ENCODE measurements around the gene NALF2. TPM values are rescaled to one million over a fixed set of nuclear protein-coding genes. Genes with fewer than 3 reads are reported as not detected.

Gene NALF2
- polyA plus RNA-seq, 3 donors: not detected

GRCh38 chrX:69543572-69543971 is 39.4 kb downstream of the NALF2 start:
- Histone ChIP-seq H2AFZ (ENCODE audit: insufficient read depth, low read depth, low read length, poor library complexity, severe bottlenecking) (no peak overlapping the region), H3K4me2 (replicated peaks; ENCODE audit: extremely low read depth, low read length, poor library complexity, severe bottlenecking) (no peak overlapping the region), H3K36me3 (replicated peaks in 1 of 2; ENCODE audit: control insufficient read depth in 1 of 2, insufficient read depth in 2 of 2, low read length in 2 of 2) (no peaks in the 10 kb centered on the region), H3K9me3 (replicated peaks in 1 of 2; ENCODE audit: control insufficient read depth in 1 of 2, insufficient read depth in 1 of 2, low read length in 2 of 2) (peaks cover 10 to 15% of the 10 kb centered on the region in 2 donors), H3K4me1 (ENCODE audit: control insufficient read depth in 1 of 2, insufficient read depth in 2 of 2, low read length in 2 of 2) (peaks cover 0 to 2% of the 10 kb centered on the region in 2 donors), H3K9ac (ENCODE audit: insufficient read depth, low read length, poor library complexity, severe bottlenecking) (no peak overlapping the region), H3K27ac (ENCODE audit: low read depth in 1 of 2, low read length in 2 of 2) (no peak overlapping the region), H4K20me1 (ENCODE audit: insufficient read depth, low read length) (no peaks in the 10 kb centered on the region), H3K27me3 (ENCODE audit: control insufficient read depth in 2 of 2, insufficient read depth in 2 of 2, low read length in 2 of 2) (no peaks in the 10 kb centered on the region), H3K4me3 (replicated peaks in 1 of 3; ENCODE audit: low read depth in 2 of 3, low read length in 3 of 3) (no peak overlapping the region), H3K79me2 (ENCODE audit: insufficient read depth, low read length) (no peaks in the 10 kb centered on the region)
- no peak for TF ChIP-seq CTCF (IDR thresholded peaks at IDR 0.05)
- Mint-ChIP-seq H3K4me3 (no peak overlapping the region), H3K9me3 (peaks cover 1 to 20% (median 11%) of the 10 kb centered on the region in 7 donors), H3K27me3 (ENCODE audit: low read depth in 3 of 3) (peaks cover 8 to 11% (median 8%) of the 10 kb centered on the region in 3 donors), H3K27ac (no peak overlapping the region), H3K36me3 (no peaks in the 10 kb centered on the region), H3K4me1 (peaks cover 12% of the 10 kb centered on the region)
- DNase-seq: no peak
- intact Hi-C loops (cut with micrococcal nuclease): no loop called here
- WGBS (ENCODE audit: insufficient coverage): 100% methylated on average over 1 of the region's 3 CpGs

- Histone ChIP-seq H4K20me1 (ENCODE audit: insufficient read depth, low read length) (no peaks in the 10 kb centered on the region), H3K4me1 (ENCODE audit: control insufficient read depth in 1 of 2, insufficient read depth in 2 of 2, low read length in 2 of 2) (no peaks in the 10 kb centered on the region), H2AFZ (ENCODE audit: insufficient read depth, low read depth, low read length, poor library complexity, severe bottlenecking) (no peak overlapping the region), H3K4me3 (replicated peaks in 1 of 3; ENCODE audit: low read depth in 2 of 3, low read length in 3 of 3) (no peak overlapping the region), H3K79me2 (ENCODE audit: insufficient read depth, low read length) (no peaks in the 10 kb centered on the region), H3K36me3 (replicated peaks in 1 of 2; ENCODE audit: control insufficient read depth in 1 of 2, insufficient read depth in 2 of 2, low read length in 2 of 2) (no peaks in the 10 kb centered on the region), H3K27me3 (ENCODE audit: control insufficient read depth in 2 of 2, insufficient read depth in 2 of 2, low read length in 2 of 2) (no peaks in the 10 kb centered on the region), H3K27ac (ENCODE audit: low read depth in 1 of 2, low read length in 2 of 2) (no peak overlapping the region), H3K9ac (ENCODE audit: insufficient read depth, low read length, poor library complexity, severe bottlenecking) (no peak overlapping the region), H3K4me2 (replicated peaks; ENCODE audit: extremely low read depth, low read length, poor library complexity, severe bottlenecking) (no peak overlapping the region), H3K9me3 (replicated peaks in 1 of 2; ENCODE audit: control insufficient read depth in 1 of 2, insufficient read depth in 1 of 2, low read length in 2 of 2) (peaks cover 10 to 15% of the 10 kb centered on the region in 2 donors)
- no peak overlapping the region for H3K27ac Mint-ChIP-seq
- intact Hi-C loops (cut with micrococcal nuclease): no loop called here
- H3K9me3 Mint-ChIP-seq: peaks cover 1 to 24% (median 13%) of the 10 kb centered on the region in 7 donors
- no peaks in the 10 kb centered on the region for H3K4me1 Mint-ChIP-seq
- no peaks in the 10 kb centered on the region for H3K36me3 Mint-ChIP-seq
- peaks cover 0 to 6% (median 3%) of the 10 kb centered on the region in 3 donors for H3K27me3 Mint-ChIP-seq (ENCODE audit: low read depth in 3 of 3)
- WGBS (ENCODE audit: insufficient coverage): 100% methylated on average over 1 of the region's 8 CpGs
- no peak overlapping the region for H3K4me3 Mint-ChIP-seq
- no peak for DNase-seq
- TF ChIP-seq CTCF (IDR thresholded peaks at IDR 0.05): no peak
Measured at GRCh38 chrX:69546417-69546816, 42.3 kb downstream of the NALF2 start.
